Hematopoietic multipotent progenitor cell treated with erythropoietin and hydrocortisone succinate and interleukin-3 and kit ligand, for 4 days (in vitro differentiated cells): Measurements from ENCODE around the gene CES4A.
"Not testable (repeated sequence)": the region's sequence is repeated elsewhere in the genome, so short reads cannot be mapped to it uniquely, and the experiment has no call there.

Experiments
- DNase-seq: peaks from one replicate; pipeline ENCODE4 v3.0.0-alpha.2; 2015

The CES4A gene

DNA sequence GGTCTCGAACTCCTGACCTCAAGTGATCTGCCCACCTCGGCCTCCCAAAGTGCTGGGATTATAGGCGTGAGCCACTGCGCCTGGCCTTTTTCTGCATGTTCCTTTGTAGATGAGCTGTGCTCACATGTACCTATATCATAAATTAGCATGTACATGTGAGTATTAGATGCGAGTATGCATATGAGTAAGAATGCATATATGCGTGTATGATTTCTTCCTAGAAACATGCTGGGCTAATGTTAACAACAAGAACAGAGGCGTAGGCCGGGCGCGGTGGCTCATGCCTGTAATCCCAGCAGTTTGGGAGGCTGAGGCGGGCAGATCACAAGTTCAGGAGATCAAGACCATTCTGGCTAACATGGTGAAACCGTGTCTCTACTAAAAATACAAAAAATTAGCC is 5.2 kb downstream of the CES4A start:
- not testable (repeated sequence) for DNase-seq

- no peak for DNase-seq
These were observed 8.1 kb downstream of the CES4A start for GRCh38 chr16:66996324-66996982.

- DNase-seq: no peak
These were observed 8.6 kb downstream of the CES4A start for GRCh38 chr16:66996983-66997358.

DNA sequence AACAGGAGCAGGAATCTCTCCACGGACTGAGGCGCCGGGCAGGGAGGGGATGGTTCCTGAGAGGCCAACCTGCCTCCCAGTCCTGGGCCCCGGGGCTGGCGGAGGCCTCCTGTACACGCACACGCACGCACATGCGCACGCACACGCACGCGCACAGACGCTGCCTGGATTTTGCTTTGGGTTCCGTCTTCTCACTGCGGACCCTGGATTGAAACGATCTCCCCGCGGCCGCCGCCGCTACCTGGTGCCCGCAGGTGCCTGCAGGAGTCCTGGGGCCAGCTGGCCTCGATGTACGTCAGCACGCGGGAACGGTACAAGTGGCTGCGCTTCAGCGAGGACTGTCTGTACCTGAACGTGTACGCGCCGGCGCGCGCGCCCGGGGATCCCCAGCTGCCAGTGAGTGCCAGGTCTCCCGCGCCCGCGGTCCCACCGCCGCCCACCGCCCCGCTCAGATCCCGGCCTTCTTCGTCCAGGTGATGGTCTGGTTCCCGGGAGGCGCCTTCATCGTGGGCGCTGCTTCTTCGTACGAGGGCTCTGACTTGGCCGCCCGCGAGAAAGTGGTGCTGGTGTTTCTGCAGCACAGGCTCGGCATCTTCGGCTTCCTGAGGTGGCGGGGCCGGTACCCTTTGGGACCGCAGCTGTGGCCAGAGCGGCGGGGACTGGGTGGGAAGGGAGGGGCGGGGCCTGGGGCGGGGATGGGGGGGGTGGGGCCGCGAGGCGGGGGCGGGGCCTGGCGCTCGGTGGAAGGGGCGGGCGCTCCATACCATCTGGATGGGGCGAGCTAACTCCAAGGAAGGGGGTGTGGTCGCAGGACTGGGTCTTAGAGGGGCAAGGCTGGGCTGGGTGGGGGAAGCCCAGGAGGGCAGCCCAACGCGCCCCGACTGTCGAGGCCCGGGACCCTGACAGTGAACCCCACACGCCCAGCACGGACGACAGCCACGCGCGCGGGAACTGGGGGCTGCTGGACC is 12.3 kb downstream of the CES4A start:
- peak; percentile 50 for DNase-seq

GRCh38 chr16:67001726-67002125 is 13.3 kb downstream of the CES4A start:
- DNase-seq: no peak

DNA sequence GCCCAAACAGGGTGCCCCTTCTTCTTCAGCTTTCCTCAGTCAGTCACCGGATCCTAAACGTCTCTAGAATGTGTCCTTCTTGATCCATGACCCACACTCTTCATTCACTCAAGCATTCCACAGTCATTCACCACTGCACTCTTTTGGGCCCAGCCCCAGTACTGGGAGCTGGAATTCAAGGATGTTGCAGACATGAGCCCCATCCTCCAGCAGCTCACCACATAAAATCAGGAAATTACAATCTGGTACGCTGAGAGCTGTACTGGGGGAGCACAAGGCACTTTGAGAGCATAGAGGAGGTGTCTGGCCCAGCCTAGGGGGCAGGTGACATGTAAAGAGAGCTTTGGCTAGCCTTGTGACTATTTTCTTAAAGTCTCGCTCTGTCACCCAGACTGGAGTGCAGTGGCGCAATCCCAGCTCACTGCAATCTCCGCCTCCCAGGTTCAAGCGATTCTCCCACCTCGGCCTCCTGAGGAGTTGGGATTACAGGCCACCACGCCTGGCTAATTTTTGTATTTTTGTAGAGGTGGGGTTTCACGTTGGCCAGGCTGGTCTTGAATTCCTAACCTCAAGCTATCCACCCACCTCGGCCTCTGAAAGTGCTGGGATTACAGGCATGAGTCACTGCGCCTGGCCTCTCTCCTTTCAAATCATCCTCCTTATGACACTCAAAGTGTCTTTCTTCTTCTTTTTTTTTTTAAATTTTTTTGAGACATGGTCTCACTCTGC is 18.7 kb downstream of the CES4A start:
- no peak for DNase-seq

- no peak for DNase-seq
These were observed 20.8 kb downstream of the CES4A start for GRCh38 chr16:67009158-67009557.

- DNase-seq: no peak
These were observed 22.9 kb downstream of the CES4A start for GRCh38 chr16:67011274-67011673.

GRCh38 chr16:67013233-67013822 is 24.9 kb downstream of the CES4A start:
- DNase-seq: no peak

DNA sequence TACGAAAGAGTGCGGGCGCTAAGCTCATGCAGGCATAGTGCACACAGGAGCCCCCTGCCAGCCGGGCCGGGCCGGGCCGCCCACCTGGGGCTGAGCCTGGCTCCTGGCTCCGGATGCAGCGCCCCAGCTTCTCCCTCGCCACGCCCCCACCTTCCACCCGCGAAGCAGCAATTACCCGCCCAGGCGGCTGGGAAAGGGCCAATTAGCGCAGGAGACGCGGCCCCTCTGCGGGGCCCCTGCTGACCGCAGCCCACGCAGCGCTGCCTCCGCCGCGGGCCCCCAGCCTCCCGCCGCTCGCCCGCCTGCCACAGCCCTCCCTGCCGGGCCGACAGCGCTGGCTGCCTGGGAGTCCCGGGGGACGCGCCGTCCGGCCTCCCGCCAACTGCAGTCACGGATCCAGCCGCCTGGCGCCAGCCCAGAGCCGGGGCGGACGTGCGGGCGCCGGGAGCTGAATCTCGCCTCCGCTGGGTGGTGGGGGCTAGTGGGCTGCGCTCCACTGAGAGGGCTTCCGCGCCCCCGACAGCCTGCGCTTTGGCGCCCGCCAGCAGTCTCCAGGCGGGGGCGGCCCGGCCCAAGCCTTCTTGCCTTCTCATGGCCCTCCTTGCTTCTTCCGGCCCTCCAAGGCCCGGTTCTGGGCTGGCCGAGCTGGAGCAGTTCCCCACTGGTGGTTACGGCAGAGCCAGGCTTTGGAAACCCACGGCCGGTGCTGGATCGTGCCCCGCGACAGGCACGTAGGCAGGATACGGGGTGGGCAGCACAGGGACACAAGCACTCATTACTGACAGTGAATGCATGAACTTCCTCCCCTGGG is 25.6 kb downstream of the CES4A start:
- DNase-seq: peak; percentile 71

- DNase-seq: peak; percentile 6
These were observed 26.4 kb downstream of the CES4A start for GRCh38 chr16:67014634-67015312.

- DNase-seq: peak; percentile 23
These were observed 26.9 kb downstream of the CES4A start for GRCh38 chr16:67015313-67015731.

DNA sequence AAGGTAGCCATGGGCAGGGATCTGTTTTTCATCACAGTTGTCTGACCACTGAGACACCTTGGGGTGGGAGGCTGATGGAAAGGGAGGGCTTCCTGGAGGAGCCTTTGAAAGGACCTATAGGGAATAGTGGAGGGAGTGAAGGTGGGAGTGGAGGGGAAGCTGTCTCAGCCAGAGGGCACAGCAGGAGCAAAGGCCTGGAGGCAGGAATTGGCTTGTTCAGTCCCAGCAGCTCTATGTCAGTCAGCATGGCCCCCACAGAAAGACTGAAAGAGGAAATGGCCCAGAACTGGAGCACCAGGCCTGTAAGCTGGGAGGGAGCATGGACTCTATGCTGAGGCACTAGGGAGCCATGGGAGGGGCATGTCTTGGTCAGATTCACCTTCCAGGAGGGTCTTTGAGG is 27.8 kb downstream of the CES4A start:
- DNase-seq: no peak

GRCh38 chr16:67016681-67017420 is 28.5 kb downstream of the CES4A start:
- no peak for DNase-seq

- no peak for DNase-seq
These were observed 29.0 kb downstream of the CES4A start for GRCh38 chr16:67017421-67017750.

- DNase-seq: peak; percentile 94
These were observed 29.6 kb downstream of the CES4A start for GRCh38 chr16:67017810-67018488.

DNA sequence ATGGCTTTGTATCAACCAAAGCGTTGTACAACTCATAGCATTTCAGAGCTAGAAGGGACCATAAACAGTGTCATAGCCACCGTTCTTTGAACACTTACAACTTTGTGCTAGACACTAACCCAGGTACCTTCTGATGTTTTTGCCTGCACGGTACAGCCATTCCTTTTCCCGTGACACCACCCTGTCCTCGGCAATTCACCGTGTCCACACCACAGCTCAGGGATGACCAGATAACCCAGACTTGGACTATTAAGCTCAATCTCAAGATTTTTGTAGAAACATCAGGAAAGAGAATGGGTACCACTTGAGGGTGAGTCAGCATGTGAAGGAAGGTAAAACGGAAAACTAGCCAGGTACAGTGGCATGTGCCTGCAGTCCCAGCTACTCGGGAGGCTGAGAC is 30.8 kb downstream of the CES4A start:
- DNase-seq: no peak

GRCh38 chr16:67021321-67021720 is 32.9 kb downstream of the CES4A start:
- no peak for DNase-seq

DNA sequence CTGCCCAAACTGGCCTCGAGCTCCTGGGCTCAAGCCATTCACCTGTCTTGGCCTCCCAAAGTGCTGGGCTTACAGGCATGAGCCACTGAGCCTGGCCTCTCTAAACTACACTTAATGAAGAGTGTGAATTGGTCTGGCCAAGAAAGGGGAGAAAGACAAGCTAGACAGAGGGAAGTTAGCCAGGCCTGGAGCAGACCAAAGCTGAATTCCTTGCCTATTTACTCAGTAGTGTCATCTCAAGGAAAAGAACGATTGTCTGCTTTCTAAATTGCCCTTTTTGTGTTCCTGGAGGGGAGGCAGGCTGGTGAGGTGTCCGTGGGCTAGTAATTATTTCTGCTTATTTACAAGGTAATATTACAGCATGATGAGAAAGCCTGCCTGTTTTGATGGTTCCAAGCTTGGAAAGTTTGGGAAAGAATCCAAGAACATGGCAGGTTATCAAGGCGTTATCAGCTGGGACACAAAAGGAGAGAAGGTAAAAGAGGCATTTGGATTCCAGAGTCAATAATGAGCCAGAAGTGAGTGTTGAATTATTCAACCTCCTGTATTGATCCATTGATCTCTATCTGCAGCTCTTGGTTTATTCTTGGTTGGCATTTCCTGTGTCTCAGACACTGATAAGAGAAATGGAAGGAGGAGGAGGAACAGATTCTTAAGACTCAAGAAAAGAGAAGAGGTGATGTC is 34.3 kb downstream of the CES4A start:
- DNase-seq: no peak

DNA sequence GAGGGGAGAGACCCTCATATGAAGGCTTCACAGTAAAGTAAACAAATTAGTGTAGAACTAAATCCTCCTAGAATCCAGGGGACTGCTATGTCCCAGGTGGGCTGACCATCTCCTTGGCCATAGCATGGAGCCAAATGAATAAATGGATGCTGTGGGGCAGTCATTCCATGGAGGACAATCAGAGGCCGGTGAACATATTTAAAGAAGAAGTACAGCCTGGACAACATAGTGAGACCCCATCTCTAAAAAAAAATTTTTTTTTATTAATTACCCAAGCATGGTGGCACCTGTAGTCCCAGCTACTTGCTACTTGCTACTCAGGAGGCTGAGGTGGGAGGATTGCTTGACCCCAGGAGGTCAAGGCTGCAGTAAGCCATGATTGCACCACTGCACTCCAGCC is 35.3 kb downstream of the CES4A start:
- no peak for DNase-seq
